Measurements from ENCODE around the gene TROAP. TPM values are rescaled to one million over a fixed set of nuclear protein-coding genes. Genes with fewer than 3 reads are reported as not detected.
"Not testable (repeated sequence)": the region's sequence is repeated elsewhere in the genome, so short reads cannot be mapped to it uniquely, and the experiment has no call there.

The TROAP gene
- 49.4 TPM for polyA plus RNA-seq (2013, experiment 1 of 2)
- 48.8 TPM for polyA plus RNA-seq (2013, experiment 2 of 2)

GRCh38 chr12:49322708-49323523, at the start of gene TROAP:
TROAP (plus strand) TSS chr12:49323255; CDS start chr12:49323609, 354 bp downstream.
- 1% methylated on average over 56 to 65 of the region's 65 CpGs for WGBS, 2 experiments (ENCODE audit: insufficient coverage in 2 of 2)

GRCh38 chr12:49273726-49274395, 49.2 kb upstream of the TROAP start:
- H3K4me3 ChIP-seq (ENCODE audit: extremely low read depth, insufficient read depth, low read length, poor library complexity, severe bottlenecking) = no peak overlapping the region
- H3K27ac ChIP-seq (ENCODE audit: low read depth, low read length, severe bottlenecking) = no peak overlapping the region
- H3K9me3 ChIP-seq (ENCODE audit: control insufficient read depth, low read length) = no peaks in the 10 kb centered on the region
- H3K4me1 ChIP-seq (ENCODE audit: control insufficient read depth, insufficient read depth, low read length, poor library complexity, severe bottlenecking) = no peaks in the 10 kb centered on the region
- WGBS, 2 experiments (ENCODE audit: insufficient coverage in 2 of 2) = 93 to 96% methylated on average over 2 to 5 of the region's 6 CpGs
- peaks cover 46% of the 10 kb centered on the region for H3K36me3 ChIP-seq (ENCODE audit: control insufficient read depth, insufficient read depth, low read length)

More at GRCh38 chr12:49322708-49323523, at the start of gene TROAP:
- peaks cover 11% of the 10 kb centered on the region for H3K4me1 ChIP-seq (ENCODE audit: control insufficient read depth, insufficient read depth, low read length, poor library complexity, severe bottlenecking)
- H3K36me3 ChIP-seq (ENCODE audit: control insufficient read depth, insufficient read depth, low read length) = peaks cover 29% of the 10 kb centered on the region
- no peak within 1 kb of the TSS for H3K27ac ChIP-seq (ENCODE audit: low read depth, low read length, severe bottlenecking)
- no peaks in the 10 kb centered on the region for H3K9me3 ChIP-seq (ENCODE audit: control insufficient read depth, low read length)
- H3K4me3 ChIP-seq (ENCODE audit: extremely low read depth, insufficient read depth, low read length, poor library complexity, severe bottlenecking) = peak within 1 kb of the TSS; percentile 70

GRCh38 chr12:49274396-49275069, 48.5 kb upstream of the TROAP start:
- no peaks in the 10 kb centered on the region for H3K9me3 ChIP-seq (ENCODE audit: control insufficient read depth, low read length)
- WGBS, 2 experiments (ENCODE audit: insufficient coverage in 2 of 2) = 91 to 92% methylated on average over 6 to 7 of the region's 7 CpGs
- H3K4me1 ChIP-seq (ENCODE audit: control insufficient read depth, insufficient read depth, low read length, poor library complexity, severe bottlenecking) = no peaks in the 10 kb centered on the region
- H3K27ac ChIP-seq (ENCODE audit: low read depth, low read length, severe bottlenecking) = no peak overlapping the region
- H3K36me3 ChIP-seq (ENCODE audit: control insufficient read depth, insufficient read depth, low read length) = peaks cover 39% of the 10 kb centered on the region
- no peak overlapping the region for H3K4me3 ChIP-seq (ENCODE audit: extremely low read depth, insufficient read depth, low read length, poor library complexity, severe bottlenecking)

GRCh38 chr12:49276304-49277290, 46.5 kb upstream of the TROAP start:
- H3K36me3 ChIP-seq (ENCODE audit: control insufficient read depth, insufficient read depth, low read length) = peaks cover 18% of the 10 kb centered on the region
- H3K9me3 ChIP-seq (ENCODE audit: control insufficient read depth, low read length) = no peaks in the 10 kb centered on the region
- no peak overlapping the region for H3K4me3 ChIP-seq (ENCODE audit: extremely low read depth, insufficient read depth, low read length, poor library complexity, severe bottlenecking)
- no peak overlapping the region for H3K27ac ChIP-seq (ENCODE audit: low read depth, low read length, severe bottlenecking)
- 82 to 87% methylated on average over 10 to 11 of the region's 13 CpGs for WGBS, 2 experiments (ENCODE audit: insufficient coverage in 2 of 2)
- no peaks in the 10 kb centered on the region for H3K4me1 ChIP-seq (ENCODE audit: control insufficient read depth, insufficient read depth, low read length, poor library complexity, severe bottlenecking)

GRCh38 chr12:49277466-49277865, 45.6 kb upstream of the TROAP start:
- Histone ChIP-seq H3K4me3 (ENCODE audit: extremely low read depth, insufficient read depth, low read length, poor library complexity, severe bottlenecking) (no peak overlapping the region), H3K27ac (ENCODE audit: low read depth, low read length, severe bottlenecking) (no peak overlapping the region)
- WGBS, 2 experiments (ENCODE audit: insufficient coverage in 2 of 2) = 94 to 100% methylated on average over 6 to 7 of the region's 7 CpGs

GRCh38 chr12:49279706-49280159, 43.3 kb upstream of the TROAP start:
- no peaks in the 10 kb centered on the region for H3K9me3 ChIP-seq (ENCODE audit: control insufficient read depth, low read length)
- H3K36me3 ChIP-seq (ENCODE audit: control insufficient read depth, insufficient read depth, low read length) = no peaks in the 10 kb centered on the region
- H3K4me3 ChIP-seq (ENCODE audit: extremely low read depth, insufficient read depth, low read length, poor library complexity, severe bottlenecking) = no peak overlapping the region
- H3K4me1 ChIP-seq (ENCODE audit: control insufficient read depth, insufficient read depth, low read length, poor library complexity, severe bottlenecking) = no peaks in the 10 kb centered on the region
- 31 to 41% methylated on average over 4 to 5 of the region's 7 CpGs for WGBS, 2 experiments (ENCODE audit: insufficient coverage in 2 of 2)
- H3K27ac ChIP-seq (ENCODE audit: low read depth, low read length, severe bottlenecking) = no peak overlapping the region

More at GRCh38 chr12:49277466-49277865, 45.6 kb upstream of the TROAP start:
- Histone ChIP-seq H3K4me1 (ENCODE audit: control insufficient read depth, insufficient read depth, low read length, poor library complexity, severe bottlenecking) (no peaks in the 10 kb centered on the region), H3K36me3 (ENCODE audit: control insufficient read depth, insufficient read depth, low read length) (peaks cover 13% of the 10 kb centered on the region), H3K9me3 (ENCODE audit: control insufficient read depth, low read length) (no peaks in the 10 kb centered on the region)

GRCh38 chr12:49280545-49280944, 42.5 kb upstream of the TROAP start:
- not testable (repeated sequence) for H3K4me3 ChIP-seq (ENCODE audit: extremely low read depth, insufficient read depth, low read length, poor library complexity, severe bottlenecking); H3K9me3 ChIP-seq (ENCODE audit: control insufficient read depth, low read length); H3K27ac ChIP-seq (ENCODE audit: low read depth, low read length, severe bottlenecking); H3K4me1 ChIP-seq (ENCODE audit: control insufficient read depth, insufficient read depth, low read length, poor library complexity, severe bottlenecking); H3K36me3 ChIP-seq (ENCODE audit: control insufficient read depth, insufficient read depth, low read length)
- 86 to 92% methylated on average over 2 to 4 of the region's 6 CpGs for WGBS, 2 experiments (ENCODE audit: insufficient coverage in 2 of 2)

- 88 to 94% methylated on average over 2 to 3 of the region's 5 CpGs for WGBS, 2 experiments (ENCODE audit: insufficient coverage in 2 of 2)
- Histone ChIP-seq H3K4me1 (ENCODE audit: control insufficient read depth, insufficient read depth, low read length, poor library complexity, severe bottlenecking) (no peaks in the 10 kb centered on the region), H3K36me3 (ENCODE audit: control insufficient read depth, insufficient read depth, low read length) (no peaks in the 10 kb centered on the region), H3K27ac (ENCODE audit: low read depth, low read length, severe bottlenecking) (peak overlapping the region; percentile 55), H3K4me3 (ENCODE audit: extremely low read depth, insufficient read depth, low read length, poor library complexity, severe bottlenecking) (no peak overlapping the region), H3K9me3 (ENCODE audit: control insufficient read depth, low read length) (no peaks in the 10 kb centered on the region)
Observed at GRCh38 chr12:49282302-49282701, 40.8 kb upstream of the TROAP start.

GRCh38 chr12:49282740-49283375, 40.2 kb upstream of the TROAP start:
- WGBS, 2 experiments (ENCODE audit: insufficient coverage in 2 of 2) = no CpG with 5 or more reads among the region's 6 CpGs
- not testable (repeated sequence) for H3K4me3 ChIP-seq (ENCODE audit: extremely low read depth, insufficient read depth, low read length, poor library complexity, severe bottlenecking); H3K4me1 ChIP-seq (ENCODE audit: control insufficient read depth, insufficient read depth, low read length, poor library complexity, severe bottlenecking); H3K9me3 ChIP-seq (ENCODE audit: control insufficient read depth, low read length); H3K36me3 ChIP-seq (ENCODE audit: control insufficient read depth, insufficient read depth, low read length)
- peak overlapping the region; percentile 55 for H3K27ac ChIP-seq (ENCODE audit: low read depth, low read length, severe bottlenecking)
